Measurements from ENCODE around the gene TOP1. TPM values are rescaled to one million over a fixed set of nuclear protein-coding genes. Genes with fewer than 3 reads are reported as not detected.

Gene TOP1
- total and polyA plus RNA-seq, 9 of the 15 experiments (the other 6 are each of a cell fraction or from before 2014, with no cell fraction given): 26.4 to 127 (median 39.6) TPM

DNA sequence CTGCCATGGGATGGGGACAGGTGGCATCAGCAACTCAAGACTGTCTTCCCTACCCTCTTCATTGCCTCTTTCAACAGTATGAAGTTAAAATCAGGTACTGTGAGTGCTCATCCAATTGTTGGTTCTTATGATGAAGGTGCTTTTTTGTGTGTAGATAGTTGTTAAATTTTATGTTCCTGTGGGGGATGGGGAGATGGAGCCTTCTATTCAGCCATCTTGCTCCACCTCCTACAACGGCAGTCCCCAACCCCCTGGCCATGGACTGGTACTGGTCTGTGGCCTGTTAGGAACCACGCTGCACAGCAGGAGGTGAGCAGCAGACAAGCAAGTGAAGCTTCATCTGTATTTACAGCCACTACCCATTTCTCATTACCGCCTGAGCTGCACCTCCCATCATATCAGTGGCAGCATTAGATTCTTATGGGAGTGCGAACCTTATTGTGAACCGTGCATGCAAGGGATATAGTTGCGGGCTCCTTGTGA lies 47.8 kb upstream of the TOP1 start (continued):
- TF ChIP-seq, protein P1, sequence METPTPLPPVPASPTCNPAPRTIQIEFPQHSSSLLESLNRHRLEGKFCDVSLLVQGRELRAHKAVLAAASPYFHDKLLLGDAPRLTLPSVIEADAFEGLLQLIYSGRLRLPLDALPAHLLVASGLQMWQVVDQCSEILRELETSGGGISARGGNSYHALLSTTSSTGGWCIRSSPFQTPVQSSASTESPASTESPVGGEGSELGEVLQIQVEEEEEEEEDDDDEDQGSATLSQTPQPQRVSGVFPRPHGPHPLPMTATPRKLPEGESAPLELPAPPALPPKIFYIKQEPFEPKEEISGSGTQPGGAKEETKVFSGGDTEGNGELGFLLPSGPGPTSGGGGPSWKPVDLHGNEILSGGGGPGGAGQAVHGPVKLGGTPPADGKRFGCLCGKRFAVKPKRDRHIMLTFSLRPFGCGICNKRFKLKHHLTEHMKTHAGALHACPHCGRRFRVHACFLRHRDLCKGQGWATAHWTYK (CRISPR knock-in tag; IDR thresholded peaks at IDR 0.05): no peak
- TF ChIP-seq STAT5A (IDR thresholded peaks at IDR 0.05; ENCODE audit: borderline replicate concordance, low read length): no peak
- no peak for TF ChIP-seq ELF2 (CRISPR knock-in tag; IDR thresholded peaks at IDR 0.05)

DNA sequence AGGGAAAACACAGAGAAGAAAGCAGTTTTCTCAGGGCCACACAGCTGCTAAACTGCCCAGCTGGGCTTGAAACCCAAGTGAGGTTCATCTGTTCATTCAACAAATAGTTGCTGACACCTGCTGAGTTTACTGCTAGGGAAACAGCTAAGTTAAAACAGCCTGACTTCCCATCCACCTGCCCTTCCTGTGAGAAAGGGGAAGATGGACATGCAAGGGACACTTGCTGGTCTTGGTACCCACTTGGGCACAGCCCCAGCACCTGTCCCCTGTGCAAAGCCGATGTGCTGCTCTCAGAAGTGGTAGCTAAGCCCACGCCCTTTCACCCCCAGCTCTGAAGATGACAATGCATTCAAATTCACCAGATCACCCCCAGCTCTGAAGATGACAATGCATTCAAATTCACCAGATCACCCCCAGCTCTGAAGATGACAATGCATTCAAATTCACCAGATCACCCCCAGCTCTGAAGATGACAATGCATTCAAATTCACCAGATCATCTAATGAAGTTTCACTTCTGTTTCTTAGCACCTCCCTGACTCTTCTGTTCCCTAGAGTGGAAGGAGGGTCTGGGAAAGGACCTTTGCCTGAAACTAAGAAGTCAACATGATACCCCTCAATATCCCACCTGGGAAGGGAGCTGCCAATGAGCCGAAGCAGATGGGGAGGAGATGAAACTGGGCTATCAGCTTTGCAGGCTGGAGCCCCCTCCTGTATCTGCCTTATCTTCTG lies 46.0 kb upstream of the TOP1 start:
- Histone ChIP-seq H3K9ac (ENCODE audit: insufficient read depth in 1 of 2, low read depth in 2 of 2, low read length in 2 of 2) (no peak overlapping the region), H3K36me3 (ENCODE audit: control insufficient read depth, insufficient read depth, low read length) (no peaks in the 10 kb centered on the region), H3K9me3 (replicated peaks; ENCODE audit: control insufficient read depth, insufficient read depth, low read depth, low read length) (no peaks in the 10 kb centered on the region), H2AFZ (ENCODE audit: low read depth, low read length) (no peak overlapping the region), H4K20me1 (replicated peaks; ENCODE audit: control insufficient read depth, insufficient read depth, low read length) (no peaks in the 10 kb centered on the region), H3K9me1 (ENCODE audit: control insufficient read depth, insufficient read depth, low read length) (no peaks in the 10 kb centered on the region), H3K27me3 (ENCODE audit: control insufficient read depth in 2 of 2, insufficient read depth in 2 of 2, low read length in 2 of 2) (no peaks in the 10 kb centered on the region), H3K4me1 (replicated peaks in 1 of 2; ENCODE audit: control insufficient read depth in 2 of 2, insufficient read depth in 2 of 2, low read length in 2 of 2) (no peaks in the 10 kb centered on the region), H3K4me3 (no peak overlapping the region), H3K27ac (ENCODE audit: extremely low read depth, low read depth, low read length) (no peak overlapping the region), H3K79me2 (ENCODE audit: control insufficient read depth, insufficient read depth, low read length) (no peaks in the 10 kb centered on the region), H3K4me2 (ENCODE audit: insufficient read depth, low read length) (no peak overlapping the region)
- intact Hi-C loops (cut with micrococcal nuclease) (no loop called here), in situ Hi-C loops (cut with MboI) (no loop called here)
- FAIRE-seq (no peak), DNase-seq (ENCODE audit: extremely low read depth in 1 of 4, low spot score in 3 of 4) (no peak), ATAC-seq (no peak)
- BruUV-seq (replicated peaks): no TSS peak
- WGBS (ENCODE audit: insufficient coverage, low coverage, missing lambda C conversion rate): 7% methylated on average over 3 of the region's 3 CpGs
- ChIA-PET POLR2A (interaction anchor here (0.7 to 1.6 kb wide), 3 partner anchors 8 to 48 kb away, joined by 3 to 7 read pairs (median 4); no protein-coding TSS in a partner anchor), CTCF (ENCODE audit: low intra/inter-chr PET ratio) (interaction anchor here (0.6 kb wide), 1 partner anchor 1142 kb away, joined by 3 read pairs; no protein-coding TSS in a partner anchor)
- TF ChIP-seq CC2D1A (IDR thresholded peaks at IDR 0.05) (peak; percentile 19; the same call in 1 of the 2 replicates), MAFG (tag; conservative IDR thresholded peaks at IDR 0.05) (peak; percentile 45; the same call in 1 of the 2 replicates), DACH1 (IDR thresholded peaks at IDR 0.05; ENCODE audit: partially characterized antibody) (no peak), ETS1 (conservative IDR thresholded peaks at IDR 0.05; ENCODE audit: control insufficient read depth, low read depth, low read length) (no peak), TAF7 (tag; IDR thresholded peaks at IDR 0.05) (no peak), ZNF316 (IDR thresholded peaks at IDR 0.05) (0 out of 2 replicates have a peak, but pooled peaks have one; percentile 12), TBL1XR1 (IDR thresholded peaks at IDR 0.05; ENCODE audit: low read length in 2 of 2) (no peak), GATAD2B (IDR thresholded peaks at IDR 0.05; ENCODE audit: borderline replicate concordance) (no peak), ZSCAN32 (CRISPR knock-in tag; IDR thresholded peaks at IDR 0.05) (no peak), ZNF695 (CRISPR knock-in tag; IDR thresholded peaks at IDR 0.05) (no peak)
- TF ChIP-seq, protein P2, sequence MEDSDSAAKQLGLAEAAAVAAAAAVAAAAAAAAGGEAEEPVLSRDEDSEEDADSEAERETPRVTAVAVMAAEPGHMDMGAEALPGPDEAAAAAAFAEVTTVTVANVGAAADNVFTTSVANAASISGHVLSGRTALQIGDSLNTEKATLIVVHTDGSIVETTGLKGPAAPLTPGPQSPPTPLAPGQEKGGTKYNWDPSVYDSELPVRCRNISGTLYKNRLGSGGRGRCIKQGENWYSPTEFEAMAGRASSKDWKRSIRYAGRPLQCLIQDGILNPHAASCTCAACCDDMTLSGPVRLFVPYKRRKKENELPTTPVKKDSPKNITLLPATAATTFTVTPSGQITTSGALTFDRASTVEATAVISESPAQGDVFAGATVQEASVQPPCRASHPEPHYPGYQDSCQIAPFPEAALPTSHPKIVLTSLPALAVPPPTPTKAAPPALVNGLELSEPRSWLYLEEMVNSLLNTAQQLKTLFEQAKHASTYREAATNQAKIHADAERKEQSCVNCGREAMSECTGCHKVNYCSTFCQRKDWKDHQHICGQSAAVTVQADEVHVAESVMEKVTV (CRISPR knock-in tag; IDR thresholded peaks at IDR 0.05): no peak
